ENCODE results near the gene JUND. TPM values are rescaled to one million over a fixed set of nuclear protein-coding genes. Genes with fewer than 3 reads are reported as not detected.

JUND gene
- total and polyA plus RNA-seq, 2 of the 4 experiments (the other 2 are of a cell fraction), result 14.2 to 77.2 TPM

DNA sequence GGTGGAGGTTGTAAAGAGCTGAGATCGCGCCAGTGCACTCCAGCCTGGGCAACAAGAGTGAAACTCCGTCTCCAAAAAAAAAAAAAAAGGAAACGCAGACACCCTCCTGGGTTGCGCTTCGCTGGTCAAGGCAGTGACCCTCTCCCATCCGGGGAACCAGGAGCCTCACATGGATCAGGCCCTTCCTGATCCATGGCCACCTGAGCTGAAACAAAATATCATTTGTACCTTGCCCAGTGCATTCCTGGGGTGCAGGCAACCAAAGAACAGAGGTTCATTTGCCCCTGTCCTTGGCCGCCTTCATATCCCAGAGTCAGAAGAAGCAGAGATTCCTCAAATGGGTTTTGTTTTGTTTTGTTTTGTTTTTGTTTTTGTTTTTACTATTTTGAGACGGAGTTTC lies 49.4 kb upstream of the JUND start:
- ATAC-seq (ENCODE audit: low read depth), result no peak
- CTCF ChIA-PET, result interaction anchor here (3.9 kb wide), 1 partner anchor 51 kb away, joined by 39 read pairs; the partner anchor contains the start of gene JUND
- in situ Hi-C loops (cut with MboI; ENCODE audit: low sequenced_read_pairs), result no loop called here
- peaks cover 3% of the 10 kb centered on the region for H3K4me1 ChIP-seq (ENCODE audit: control insufficient read depth, insufficient read depth, low read length)
- H3K27ac ChIP-seq (ENCODE audit: insufficient read depth, low read length), result no peak overlapping the region
- H3K4me2 ChIP-seq (ENCODE audit: low read depth, low read length), result no peak overlapping the region
- H3K14ac ChIP-seq (replicated peaks; ENCODE audit: low read depth, low read length), result no peak overlapping the region
- no peak overlapping the region for H2AK9ac ChIP-seq (replicated peaks; ENCODE audit: low read depth, low read length, poor library complexity)
- peaks cover 0 to 4% of the 10 kb centered on the region in 2 experiments; a peak in 1 of 4 replicates for H3K79me1 ChIP-seq (ENCODE audit: low read depth in 1 of 2, low read length in 2 of 2)
- no peaks in the 10 kb centered on the region for H3K36me3 ChIP-seq (ENCODE audit: control insufficient read depth, insufficient read depth, low read length)
- intact Hi-C loops (cut with micrococcal nuclease), result no loop called here
- H3K9ac ChIP-seq (ENCODE audit: low read depth, low read length), result no peak overlapping the region
- WGBS, 2 experiments (ENCODE audit: extremely low coverage in 2 of 2, insufficient read length in 1 of 2), result no CpG with 5 or more reads among the region's 9 CpGs
- H4K91ac ChIP-seq (ENCODE audit: insufficient read depth, low read depth, low read length), result no peak overlapping the region
- no peak overlapping the region for H3K23ac ChIP-seq (ENCODE audit: low read depth, low read length)
- H3K4me3 ChIP-seq (ENCODE audit: insufficient read depth, low read depth, low read length), result no peak overlapping the region
- no peak for TF ChIP-seq FOS (IDR thresholded peaks at IDR 0.05; ENCODE audit: low read depth, low read length)
- TF ChIP-seq RCOR1 (IDR thresholded peaks at IDR 0.05; ENCODE audit: insufficient replicate concordance, low read length), result no peak
- TF ChIP-seq CHD1 (IDR thresholded peaks at IDR 0.05; ENCODE audit: low read depth, low read length), result no peak
- TF ChIP-seq POLR2A (IDR thresholded peaks at IDR 0.05; ENCODE audit: low read depth, low read length), result no peak
- TF ChIP-seq BHLHE40 (IDR thresholded peaks at IDR 0.05; ENCODE audit: low read depth, low read length), result no peak
- no peak for TF ChIP-seq SMC3 (IDR thresholded peaks at IDR 0.05; ENCODE audit: low read depth, low read length)
- no peak for TF ChIP-seq MAFK (IDR thresholded peaks at IDR 0.05; ENCODE audit: low read depth, low read length)
- TF ChIP-seq MXI1 (IDR thresholded peaks at IDR 0.05; ENCODE audit: borderline replicate concordance, low read depth, low read length), result no peak
- no peak for TF ChIP-seq RAD21 (IDR thresholded peaks at IDR 0.05; ENCODE audit: low read length)
- TF ChIP-seq CEBPB (IDR thresholded peaks at IDR 0.05; ENCODE audit: low read depth, low read length), result no peak
- no peak for TF ChIP-seq MAZ (IDR thresholded peaks at IDR 0.05; ENCODE audit: borderline replicate concordance, low read depth, low read length)
- no peak for TF ChIP-seq RFX5 (IDR thresholded peaks at IDR 0.05; ENCODE audit: low read depth, low read length)
- TF ChIP-seq, protein P1, sequence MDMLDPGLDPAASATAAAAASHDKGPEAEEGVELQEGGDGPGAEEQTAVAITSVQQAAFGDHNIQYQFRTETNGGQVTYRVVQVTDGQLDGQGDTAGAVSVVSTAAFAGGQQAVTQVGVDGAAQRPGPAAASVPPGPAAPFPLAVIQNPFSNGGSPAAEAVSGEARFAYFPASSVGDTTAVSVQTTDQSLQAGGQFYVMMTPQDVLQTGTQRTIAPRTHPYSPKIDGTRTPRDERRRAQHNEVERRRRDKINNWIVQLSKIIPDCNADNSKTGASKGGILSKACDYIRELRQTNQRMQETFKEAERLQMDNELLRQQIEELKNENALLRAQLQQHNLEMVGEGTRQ (IDR thresholded peaks at IDR 0.05; ENCODE audit: low read depth, low read length), result no peak
- TF ChIP-seq NFE2L2 (IDR thresholded peaks at IDR 0.05; ENCODE audit: low read depth, low read length), result no peak
- TF ChIP-seq, protein P2, sequence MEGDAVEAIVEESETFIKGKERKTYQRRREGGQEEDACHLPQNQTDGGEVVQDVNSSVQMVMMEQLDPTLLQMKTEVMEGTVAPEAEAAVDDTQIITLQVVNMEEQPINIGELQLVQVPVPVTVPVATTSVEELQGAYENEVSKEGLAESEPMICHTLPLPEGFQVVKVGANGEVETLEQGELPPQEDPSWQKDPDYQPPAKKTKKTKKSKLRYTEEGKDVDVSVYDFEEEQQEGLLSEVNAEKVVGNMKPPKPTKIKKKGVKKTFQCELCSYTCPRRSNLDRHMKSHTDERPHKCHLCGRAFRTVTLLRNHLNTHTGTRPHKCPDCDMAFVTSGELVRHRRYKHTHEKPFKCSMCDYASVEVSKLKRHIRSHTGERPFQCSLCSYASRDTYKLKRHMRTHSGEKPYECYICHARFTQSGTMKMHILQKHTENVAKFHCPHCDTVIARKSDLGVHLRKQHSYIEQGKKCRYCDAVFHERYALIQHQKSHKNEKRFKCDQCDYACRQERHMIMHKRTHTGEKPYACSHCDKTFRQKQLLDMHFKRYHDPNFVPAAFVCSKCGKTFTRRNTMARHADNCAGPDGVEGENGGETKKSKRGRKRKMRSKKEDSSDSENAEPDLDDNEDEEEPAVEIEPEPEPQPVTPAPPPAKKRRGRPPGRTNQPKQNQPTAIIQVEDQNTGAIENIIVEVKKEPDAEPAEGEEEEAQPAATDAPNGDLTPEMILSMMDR (conservative IDR thresholded peaks at IDR 0.05; ENCODE audit: low read depth, low read length), result no peak
- TF ChIP-seq, protein P3, sequence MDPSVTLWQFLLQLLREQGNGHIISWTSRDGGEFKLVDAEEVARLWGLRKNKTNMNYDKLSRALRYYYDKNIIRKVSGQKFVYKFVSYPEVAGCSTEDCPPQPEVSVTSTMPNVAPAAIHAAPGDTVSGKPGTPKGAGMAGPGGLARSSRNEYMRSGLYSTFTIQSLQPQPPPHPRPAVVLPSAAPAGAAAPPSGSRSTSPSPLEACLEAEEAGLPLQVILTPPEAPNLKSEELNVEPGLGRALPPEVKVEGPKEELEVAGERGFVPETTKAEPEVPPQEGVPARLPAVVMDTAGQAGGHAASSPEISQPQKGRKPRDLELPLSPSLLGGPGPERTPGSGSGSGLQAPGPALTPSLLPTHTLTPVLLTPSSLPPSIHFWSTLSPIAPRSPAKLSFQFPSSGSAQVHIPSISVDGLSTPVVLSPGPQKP (IDR thresholded peaks at IDR 0.05; ENCODE audit: borderline replicate concordance, low read depth, low read length), result no peak
- no TSS peak for BruUV-seq (replicated peaks)
- H3K4ac ChIP-seq (ENCODE audit: low read depth, low read length), result no peak overlapping the region
- no peaks in the 10 kb centered on the region; the same call in 1 of the 2 replicates for H3K27me3 ChIP-seq (ENCODE audit: control insufficient read depth, insufficient read depth, low read length)
- H3K18ac ChIP-seq (ENCODE audit: low read depth, low read length), result no peak overlapping the region
- H4K20me1 ChIP-seq (ENCODE audit: insufficient read depth, low read length), result no peaks in the 10 kb centered on the region
- 0 out of 2 replicates have a peak, but pooled peaks cover 6% of the 10 kb centered on the region for H3K9me1 ChIP-seq (ENCODE audit: insufficient read depth, low read length)
- no peak overlapping the region for H2AFZ ChIP-seq (replicated peaks; ENCODE audit: low read length, poor library complexity)
- H3K9me3 ChIP-seq (ENCODE audit: control insufficient read depth, insufficient read depth, low read length), result no peaks in the 10 kb centered on the region
- POLR2A ChIA-PET (ENCODE audit: unreplicated experiment), result interaction anchor here (0.6 kb wide), 1 partner anchor 49 kb away, joined by 3 read pairs; the partner anchor contains the start of gene JUND
- no peak overlapping the region for H2BK120ac ChIP-seq (ENCODE audit: low read depth, low read length)
- H2BK5ac ChIP-seq (ENCODE audit: low read depth, low read length, poor library complexity, severe bottlenecking), result no peak overlapping the region
- H4K5ac ChIP-seq (ENCODE audit: low read depth, low read length), result no peak overlapping the region
- H2BK20ac ChIP-seq (ENCODE audit: low read depth, low read length), result no peak overlapping the region
- dilution Hi-C loops (cut with HindIII; ENCODE audit: low sequenced_read_pairs, unreplicated experiment), result no loop called here
- no peak overlapping the region for H4K8ac ChIP-seq (ENCODE audit: low read depth in 2 of 2, low read length in 2 of 2)
- DNase-seq, result no peak
- no peak overlapping the region for H3K56ac ChIP-seq (ENCODE audit: extremely low read depth, insufficient read depth, low read length)
- no peak overlapping the region for H2AK5ac ChIP-seq (ENCODE audit: low read depth, low read length)
- no peak overlapping the region for H2BK15ac ChIP-seq (ENCODE audit: low read depth, low read length)
